HG02885 (cell line): ENCODE results near the gene CLDN6.

ENCODE experiments used
- ATAC-seq: cut with Tn5 transposase; IDR thresholded peaks from one replicate; pipeline ENCODE4 v1.9.1; 2021; ENCODE audit warnings: mild to moderate bottlenecking; ENCODE audit not compliant: unreplicated experiment, poor library complexity

Gene CLDN6

DNA sequence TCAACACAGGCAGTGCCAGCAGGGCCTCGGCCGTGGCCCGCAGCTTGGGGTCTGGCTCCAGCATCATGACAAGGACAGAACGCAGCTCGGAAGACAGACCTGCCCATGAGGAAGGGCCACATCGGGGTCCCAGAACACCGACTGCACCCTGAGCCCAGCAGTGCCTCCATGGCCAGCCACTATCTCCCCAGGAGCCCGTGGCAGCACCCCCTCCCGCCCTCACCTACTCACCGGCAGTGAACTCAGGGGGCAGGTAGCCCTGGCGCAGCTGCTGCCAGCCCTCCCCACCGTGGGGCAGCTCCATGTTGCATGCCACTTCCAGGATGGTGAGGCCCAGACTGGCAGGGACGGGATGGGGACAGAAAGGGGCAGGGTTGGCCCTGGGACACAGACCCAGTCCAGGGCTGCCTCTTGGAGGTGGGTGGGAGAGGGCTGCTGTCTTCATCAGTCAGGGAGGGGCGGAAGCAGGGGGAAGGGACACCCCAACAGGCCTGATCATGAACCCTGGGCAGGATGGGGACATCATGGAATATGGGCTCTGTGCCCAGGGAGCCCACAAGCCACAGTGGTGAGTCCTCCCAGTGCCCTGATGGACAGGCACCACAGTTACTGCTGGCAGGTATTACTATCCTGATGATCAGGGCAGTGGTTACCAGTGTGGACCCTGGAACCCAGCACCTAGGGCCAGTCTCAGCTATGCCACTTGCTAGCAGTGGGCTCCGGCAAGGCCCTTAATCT, 43.5 kb downstream of the CLDN6 start:
- ATAC-seq: no peak

DNA sequence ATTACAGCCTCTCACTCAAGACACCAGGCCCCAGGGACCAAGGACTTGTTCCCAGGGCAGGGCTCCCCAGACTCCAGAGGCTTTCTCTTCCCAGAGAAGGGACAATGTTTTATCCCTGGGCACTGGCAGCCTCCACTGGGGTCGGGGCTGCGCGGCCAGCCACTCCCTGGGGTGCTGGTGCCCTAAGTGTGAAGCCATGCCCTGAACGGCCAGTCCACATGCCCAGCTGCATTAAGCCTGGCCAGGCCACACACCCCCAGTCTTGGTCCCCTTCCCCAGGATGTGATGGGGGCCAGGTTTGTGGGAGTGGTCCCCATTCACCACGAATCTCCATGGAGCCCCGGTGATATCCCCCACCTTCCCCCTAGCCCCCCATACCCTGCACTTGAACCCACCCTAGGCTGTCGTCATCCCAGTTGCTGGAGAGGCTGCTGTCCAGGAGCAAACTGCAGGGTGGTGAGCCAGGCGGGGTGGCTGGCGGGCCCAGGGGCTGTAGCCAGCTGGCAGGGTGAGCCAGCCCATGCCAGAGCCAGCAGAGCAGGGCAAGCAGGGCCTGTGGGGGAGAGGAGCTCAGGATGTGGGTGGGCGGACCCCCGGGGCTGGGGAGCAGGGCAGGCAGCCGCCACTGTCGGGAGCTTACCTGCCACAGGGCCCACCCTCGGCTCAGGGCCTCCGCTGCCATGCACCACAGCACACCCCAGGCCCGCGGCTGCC, 44.2 kb downstream of the CLDN6 start:
- ATAC-seq: no peak

DNA sequence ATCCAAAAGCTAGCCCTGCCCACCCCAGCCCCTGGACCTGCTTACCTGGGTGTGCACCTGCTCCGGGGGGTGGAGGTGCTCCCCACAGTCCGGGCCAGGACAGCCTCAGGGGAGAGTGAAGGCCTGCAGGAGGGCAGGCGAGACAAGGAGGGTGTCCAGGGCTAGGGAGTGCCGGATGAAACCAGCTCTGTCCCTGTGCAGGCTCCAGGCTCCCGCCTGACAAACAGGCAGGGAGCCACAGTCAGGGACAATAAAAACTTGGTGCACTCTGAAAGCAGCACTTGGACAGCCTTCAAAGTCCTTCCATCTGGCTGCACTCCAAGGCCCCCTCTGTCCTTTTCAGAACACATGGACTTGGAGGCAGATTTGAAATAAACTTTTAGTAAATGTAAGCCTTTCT, 44.9 kb downstream of the CLDN6 start:
- no peak for ATAC-seq

DNA sequence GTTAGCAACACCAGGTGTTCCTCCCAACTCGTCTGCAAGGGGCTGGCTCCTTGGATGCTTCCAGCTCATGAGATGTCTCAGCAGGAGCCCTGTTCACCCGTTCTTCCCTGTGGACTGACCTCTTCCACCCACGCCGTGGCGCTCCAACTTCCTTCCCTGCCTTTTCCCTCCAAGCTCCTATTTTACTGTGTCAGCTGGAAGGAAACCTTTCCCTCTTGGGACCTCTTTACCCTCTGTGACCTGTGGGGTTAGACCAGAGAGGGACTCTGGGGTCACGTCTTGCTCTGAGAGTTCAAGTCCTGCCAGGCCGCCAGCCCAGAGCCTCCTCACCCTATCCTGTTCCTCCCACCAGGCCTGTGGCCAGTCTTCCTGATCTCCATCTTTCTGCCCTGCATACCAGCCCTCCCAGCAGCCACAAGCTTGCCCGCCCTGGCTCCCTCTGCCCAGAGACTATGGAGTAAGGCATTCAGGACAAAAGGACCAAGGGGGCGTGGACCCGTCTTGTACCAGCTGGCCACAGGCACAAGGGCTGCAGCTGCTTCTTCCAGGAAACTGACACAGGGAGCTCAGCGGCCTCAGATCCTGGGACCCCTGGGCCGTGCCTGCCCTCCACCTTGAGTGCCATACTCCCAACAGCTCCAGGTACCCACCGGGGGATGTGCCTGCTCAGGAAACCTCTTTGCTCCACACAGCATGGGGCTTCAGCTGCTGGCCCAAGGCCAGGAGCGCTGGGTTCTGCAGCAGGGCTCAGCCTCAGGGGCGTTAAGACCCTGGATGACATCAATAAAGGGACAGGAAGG, 45.8 kb downstream of the CLDN6 start:
- ATAC-seq: no peak

DNA sequence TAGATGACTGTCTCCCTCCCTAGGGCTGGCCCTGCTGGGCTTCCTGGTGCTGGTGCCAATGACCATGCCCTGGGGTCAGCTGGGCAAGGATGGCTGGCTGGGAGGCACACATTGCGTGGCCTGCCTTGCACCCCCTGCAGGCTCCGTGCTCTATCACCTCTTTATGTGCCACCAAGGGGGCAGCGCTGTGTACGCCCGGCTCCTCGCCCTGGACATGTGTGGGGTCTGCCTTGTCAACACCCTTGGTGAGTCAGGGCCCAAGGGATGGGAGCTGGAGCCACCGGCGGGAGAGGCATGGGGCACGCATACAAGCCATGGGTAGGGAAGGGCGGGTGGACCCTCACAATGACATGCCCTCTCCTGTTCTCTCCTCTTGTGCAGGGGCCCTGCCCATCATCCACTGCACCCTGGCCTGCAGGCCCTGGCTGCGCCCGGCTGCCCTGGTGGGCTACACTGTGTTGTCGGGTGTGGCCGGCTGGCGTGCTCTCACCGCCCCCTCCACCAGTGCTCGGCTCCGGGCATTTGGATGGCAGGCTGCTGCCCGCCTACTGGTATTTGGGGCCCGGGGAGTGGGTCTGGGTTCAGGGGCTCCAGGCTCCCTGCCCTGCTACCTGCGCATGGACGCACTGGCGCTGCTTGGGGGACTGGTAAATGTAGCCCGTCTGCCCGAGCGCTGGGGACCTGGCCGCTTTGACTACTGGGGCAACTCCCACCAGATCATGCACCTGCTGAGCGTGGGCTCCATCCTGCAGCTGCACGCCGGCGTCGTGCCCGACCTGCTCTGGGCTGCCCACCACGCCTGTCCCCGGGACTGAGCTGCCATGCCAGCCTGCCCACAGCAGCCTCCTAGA, 46.6 kb downstream of the CLDN6 start:
- no peak for ATAC-seq

DNA sequence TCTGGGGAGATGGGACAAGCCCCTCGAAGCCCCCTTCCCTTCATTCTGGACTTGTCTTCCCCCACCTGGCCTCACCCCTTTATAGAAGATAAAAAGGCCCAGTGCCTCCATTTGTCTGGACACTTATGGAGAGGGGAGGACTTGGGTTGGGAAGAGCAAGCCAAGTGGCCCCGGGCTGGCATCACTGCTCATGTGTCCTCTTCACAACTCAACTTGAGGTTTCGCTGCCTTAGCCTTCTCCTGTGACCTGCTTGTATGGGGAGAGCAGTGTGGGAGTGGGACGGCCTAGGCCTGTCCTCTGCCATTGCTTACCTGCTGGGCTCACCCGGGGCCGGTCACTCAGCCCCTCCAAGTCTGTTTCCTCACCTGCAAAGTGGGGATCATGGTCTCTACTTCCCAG, 47.4 kb downstream of the CLDN6 start:
- ATAC-seq: no peak

DNA sequence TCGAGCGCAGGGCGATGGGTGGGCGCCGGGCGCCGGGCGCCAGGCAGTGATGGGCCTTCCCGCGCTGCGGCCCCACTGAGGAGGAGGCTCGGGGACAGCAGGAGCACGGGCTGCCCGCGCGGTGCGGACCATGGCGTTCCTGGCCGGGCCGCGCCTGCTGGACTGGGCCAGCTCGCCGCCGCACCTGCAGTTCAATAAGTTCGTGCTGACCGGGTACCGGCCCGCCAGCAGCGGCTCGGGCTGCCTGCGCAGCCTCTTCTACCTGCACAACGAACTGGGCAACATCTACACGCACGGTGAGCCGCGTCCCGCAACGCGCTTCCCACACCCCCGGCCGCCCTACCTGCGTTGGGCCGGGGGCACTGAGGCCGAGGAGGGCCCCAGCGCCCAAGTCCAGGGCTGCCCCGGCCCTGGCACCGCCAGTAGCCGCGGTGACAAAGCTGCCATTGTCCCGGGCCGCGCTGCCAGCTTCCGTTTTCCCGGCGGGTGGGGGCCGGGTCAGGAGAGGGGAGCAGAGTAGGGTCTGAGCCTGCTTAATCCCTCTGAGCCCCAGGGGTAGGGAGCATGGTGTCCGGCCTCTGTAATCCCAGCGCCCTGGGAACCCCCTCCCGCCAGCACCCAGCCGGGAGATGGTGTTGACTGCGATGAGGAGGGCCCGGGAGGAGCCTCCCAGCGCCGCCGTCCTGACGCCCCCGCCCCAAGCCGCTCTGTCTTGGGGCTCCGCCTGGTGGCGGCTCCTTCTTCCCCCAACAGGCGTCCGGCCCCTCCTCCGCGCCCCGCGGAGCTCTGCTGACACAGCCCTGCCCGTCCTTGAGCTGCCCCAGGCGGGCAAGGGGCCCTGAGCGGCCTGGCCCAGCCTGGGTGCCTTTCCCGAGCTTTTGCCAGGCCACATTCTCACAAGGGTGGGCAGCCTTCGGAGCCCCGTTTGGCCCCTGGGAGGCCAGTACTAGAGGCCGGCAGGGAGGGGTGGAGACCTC, 48.1 kb downstream of the CLDN6 start:
- ATAC-seq: peak; percentile 32

DNA sequence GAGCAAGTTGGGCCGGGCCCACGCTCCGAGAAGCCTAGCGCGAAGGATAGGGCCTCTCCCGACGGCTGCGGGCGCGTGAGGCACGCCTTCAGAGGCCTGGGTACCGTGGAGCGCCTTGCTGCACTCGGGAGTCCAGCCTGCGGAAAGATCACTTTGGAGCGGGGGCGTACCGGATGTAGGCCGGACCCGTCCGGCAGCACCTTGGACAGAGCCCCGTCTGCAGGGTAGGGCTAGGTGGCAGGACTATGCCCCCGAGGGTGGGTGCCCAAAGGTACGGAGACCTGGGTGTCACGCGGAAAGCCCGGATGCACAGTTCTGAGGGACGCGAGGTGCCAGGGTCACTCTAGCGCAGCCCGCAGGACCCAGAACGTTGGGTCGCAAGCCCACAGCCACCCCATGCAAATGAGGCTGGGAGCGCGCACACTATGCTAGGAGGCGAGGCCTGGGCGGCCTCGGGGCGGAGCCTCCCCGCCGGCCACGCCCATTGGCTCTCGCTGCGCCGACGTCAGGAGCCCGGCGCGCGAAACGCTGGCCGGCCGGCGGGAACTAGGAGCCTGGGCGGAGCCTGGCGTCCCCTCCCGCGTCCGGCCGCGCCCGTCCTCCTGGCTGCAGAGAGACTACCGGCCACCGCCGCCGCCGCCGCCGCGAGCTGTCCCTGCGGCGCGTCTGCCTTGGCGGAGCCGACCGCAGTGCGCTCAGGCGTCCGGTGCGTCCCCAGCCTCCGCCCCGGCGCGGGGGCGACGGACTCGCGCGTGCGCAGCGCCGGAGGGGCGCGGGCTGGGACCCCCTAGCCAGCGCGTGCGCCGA, 49.0 kb downstream of the CLDN6 start, which contains the start of gene PAQR4:
Gene PAQR4 (plus strand): TSS at position 611 of the 807 bp plus-strand sequence. CDS start 327 bp downstream, outside the sequence.
- peak; percentile 74 for ATAC-seq

DNA sequence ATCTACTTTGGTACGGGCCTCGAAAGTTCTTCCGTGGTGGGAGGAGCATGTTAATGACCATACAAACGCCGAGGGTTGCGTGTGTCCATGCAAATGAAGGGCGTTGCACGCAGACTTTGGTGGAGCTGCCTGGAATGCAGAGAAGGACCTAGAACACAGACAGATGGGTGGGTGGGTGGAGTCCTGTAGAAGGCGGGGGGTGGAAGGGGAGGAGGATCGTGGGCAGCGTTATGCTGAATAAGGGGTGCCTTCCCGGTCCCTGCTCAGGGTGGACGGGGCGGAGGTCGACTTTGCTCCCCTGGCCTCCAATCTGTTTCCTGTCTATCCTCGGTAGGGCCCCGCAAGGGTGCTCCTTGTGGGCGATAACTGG, 49.6 kb downstream of the CLDN6 start:
- ATAC-seq: no peak

DNA sequence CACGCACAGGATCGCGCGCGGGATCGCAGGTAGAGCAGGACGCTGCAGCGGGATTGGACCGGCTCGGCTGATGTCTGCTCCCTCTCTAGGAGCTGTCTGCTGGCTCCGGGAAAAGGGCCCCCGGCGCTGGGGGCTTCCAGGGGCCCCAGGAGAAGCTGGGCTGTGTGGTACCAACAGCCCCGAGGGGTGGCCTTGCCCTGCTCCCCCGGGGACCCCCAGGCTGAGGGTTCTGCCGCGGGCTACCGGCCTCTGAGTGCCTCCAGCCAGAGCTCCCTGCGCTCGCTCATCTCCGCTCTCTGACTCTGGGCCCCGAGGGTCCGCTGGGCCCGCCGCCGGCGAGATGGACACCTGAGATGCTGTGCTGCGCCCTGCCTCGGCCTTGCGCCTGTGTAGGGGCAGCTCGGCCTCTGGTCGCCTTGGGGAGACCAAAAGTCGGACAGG, 50.2 kb downstream of the CLDN6 start:
- no peak for ATAC-seq

DNA sequence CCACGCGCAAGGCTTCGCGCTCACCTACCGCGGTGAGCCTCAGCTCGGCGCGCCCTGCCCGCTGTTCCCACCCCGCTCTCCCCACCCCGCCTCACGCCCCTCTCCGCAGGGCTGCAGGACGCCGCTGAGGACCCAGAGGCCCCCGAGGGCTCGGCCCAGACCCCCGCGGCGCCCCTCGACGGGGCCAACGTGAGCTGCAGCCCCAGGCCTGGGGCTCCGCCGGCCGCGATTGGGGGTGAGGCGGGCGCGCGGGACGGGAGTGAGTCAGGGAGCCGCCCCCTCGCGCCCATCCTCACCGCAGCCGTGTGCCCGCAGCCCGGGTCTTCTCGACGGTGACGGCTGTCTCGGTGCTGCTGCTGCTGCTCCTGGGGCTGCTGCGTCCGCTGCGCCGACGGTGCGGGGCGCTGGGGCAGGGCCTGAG, 50.8 kb downstream of the CLDN6 start:
- ATAC-seq: no peak

DNA sequence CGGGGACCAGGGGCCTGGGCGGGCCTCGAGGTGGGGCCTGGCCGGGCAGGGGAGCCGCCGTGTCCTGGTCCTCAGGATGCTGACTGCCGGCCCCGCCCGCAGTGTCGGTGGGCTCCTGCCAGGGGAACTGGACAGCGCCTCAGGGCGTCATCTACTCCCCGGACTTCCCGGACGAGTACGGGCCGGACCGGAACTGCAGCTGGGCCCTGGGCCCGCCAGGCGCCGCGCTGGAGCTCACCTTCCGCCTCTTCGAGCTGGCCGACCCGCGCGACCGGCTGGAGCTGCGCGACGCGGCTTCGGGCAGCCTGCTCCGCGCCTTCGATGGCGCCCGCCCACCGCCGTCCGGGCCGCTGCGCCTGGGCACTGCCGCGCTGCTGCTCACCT, 51.2 kb downstream of the CLDN6 start:
- no peak for ATAC-seq

DNA sequence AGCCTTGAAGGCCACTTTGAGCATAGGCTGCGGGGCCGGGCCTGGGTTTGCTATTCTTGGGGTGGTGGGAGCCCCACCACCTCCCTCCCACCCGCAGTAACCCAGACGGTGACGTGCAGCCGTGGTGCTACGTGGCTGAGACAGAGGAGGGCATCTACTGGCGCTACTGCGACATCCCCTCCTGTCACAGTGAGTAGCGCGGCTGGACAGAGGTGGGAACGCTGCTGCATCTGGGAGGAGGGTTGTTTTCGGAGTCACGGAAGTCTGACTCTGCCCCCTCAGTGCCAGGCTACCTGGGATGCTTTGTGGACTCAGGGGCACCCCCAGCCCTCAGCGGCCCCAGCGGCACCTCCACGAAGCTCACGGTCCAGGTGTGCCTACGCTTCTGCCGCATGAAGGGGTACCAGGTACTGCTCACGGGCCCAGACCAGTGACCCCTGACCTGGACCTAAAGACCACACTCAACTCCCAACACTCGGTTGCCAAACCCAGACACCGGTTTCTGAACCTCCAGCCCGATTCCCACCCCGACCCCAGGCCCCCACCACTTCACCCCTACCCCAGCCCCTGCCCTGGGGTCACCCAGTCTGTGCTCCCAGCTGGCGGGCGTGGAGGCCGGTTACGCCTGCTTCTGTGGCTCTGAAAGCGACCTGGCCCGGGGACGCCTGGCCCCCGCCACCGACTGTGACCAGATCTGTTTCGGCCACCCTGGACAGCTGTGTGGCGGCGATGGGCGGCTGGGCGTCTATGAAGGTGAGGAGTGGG, 51.8 kb downstream of the CLDN6 start:
- ATAC-seq: no peak
